DOHH2 (cell line): ENCODE data around the gene NAP1L5.

Experiments used
- EZH2phosphoT487 ChIP-seq: fragments of 200-600 bp; sonication (generic); IDR thresholded peaks from 2 replicates; pipeline ENCODE4 v1.6.1; 2017; ENCODE audit warnings: borderline replicate concordance, mild to moderate bottlenecking, antibody characterized with exemption, low read length, moderate library complexity, mixed read lengths
- TF ChIP-seq, protein P1 (sequence below): fragments of 200-600 bp; sonication (generic); IDR thresholded peaks from one replicate; pipeline ENCODE4 v1.5.1; 2014; ENCODE audit warnings: antibody characterized with exemption, mild to moderate bottlenecking, low read depth, low read length; ENCODE audit not compliant: poor library complexity, severe bottlenecking

DNA sequence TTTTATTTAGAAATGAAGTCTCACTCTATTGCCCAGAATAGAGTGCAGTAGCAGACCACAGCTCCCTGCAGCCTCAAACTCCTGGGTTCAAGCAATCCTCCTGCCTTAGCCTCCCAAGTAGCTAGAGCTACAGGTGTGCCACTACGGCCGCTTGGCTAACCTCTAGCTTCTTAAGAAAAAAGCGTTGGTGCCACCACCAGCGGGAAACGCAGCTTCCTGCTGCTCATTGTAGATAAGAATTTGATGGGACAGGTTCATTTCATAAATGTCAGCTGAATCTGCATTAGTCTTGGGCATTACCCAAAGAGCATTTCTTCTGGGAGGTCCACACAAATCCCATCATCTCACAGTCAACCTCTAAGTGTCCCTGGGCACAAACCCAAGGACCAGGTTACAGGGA lies 33.2 kb upstream of the NAP1L5 start:
- TF ChIP-seq, protein P1, sequence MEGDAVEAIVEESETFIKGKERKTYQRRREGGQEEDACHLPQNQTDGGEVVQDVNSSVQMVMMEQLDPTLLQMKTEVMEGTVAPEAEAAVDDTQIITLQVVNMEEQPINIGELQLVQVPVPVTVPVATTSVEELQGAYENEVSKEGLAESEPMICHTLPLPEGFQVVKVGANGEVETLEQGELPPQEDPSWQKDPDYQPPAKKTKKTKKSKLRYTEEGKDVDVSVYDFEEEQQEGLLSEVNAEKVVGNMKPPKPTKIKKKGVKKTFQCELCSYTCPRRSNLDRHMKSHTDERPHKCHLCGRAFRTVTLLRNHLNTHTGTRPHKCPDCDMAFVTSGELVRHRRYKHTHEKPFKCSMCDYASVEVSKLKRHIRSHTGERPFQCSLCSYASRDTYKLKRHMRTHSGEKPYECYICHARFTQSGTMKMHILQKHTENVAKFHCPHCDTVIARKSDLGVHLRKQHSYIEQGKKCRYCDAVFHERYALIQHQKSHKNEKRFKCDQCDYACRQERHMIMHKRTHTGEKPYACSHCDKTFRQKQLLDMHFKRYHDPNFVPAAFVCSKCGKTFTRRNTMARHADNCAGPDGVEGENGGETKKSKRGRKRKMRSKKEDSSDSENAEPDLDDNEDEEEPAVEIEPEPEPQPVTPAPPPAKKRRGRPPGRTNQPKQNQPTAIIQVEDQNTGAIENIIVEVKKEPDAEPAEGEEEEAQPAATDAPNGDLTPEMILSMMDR: no peak
- TF ChIP-seq EZH2phosphoT487: no peak
